Activated CD4-positive, alpha-beta T cell treated with anti-CD3 and anti-CD28 coated beads, Interleukin-2, amount 10 ng/mL, durations not matched to agents 7 days and 5 days (primary cell): Measurements from ENCODE around the gene KLHDC7A. TPM values are rescaled to one million over a fixed set of nuclear protein-coding genes. Genes with fewer than 3 reads are reported as not detected.
"Not testable (repeated sequence)": the region's sequence is repeated elsewhere in the genome, so short reads cannot be mapped to it uniquely, and the experiment has no call there.

Experiments used
- CTCF ChIA-PET: fragments of 350-600 bp; sonication (Branson Sonifier 250); formaldehyde crosslinking; loops from one replicate; lab custom pipeline; 2021; ENCODE audit warnings: antibody characterized with exemption; lab: Charles Lee
- POLR2A ChIA-PET: fragments of 350-600 bp; sonication (Branson Sonifier 250); formaldehyde crosslinking; loops from one replicate; lab custom pipeline; 2021; ENCODE audit warnings: antibody characterized with exemption; lab: Charles Lee
- DNase-seq: peaks from one replicate; pipeline ENCODE4 v3.0.0-alpha.2; 2020
- H3K27ac Mint-ChIP-seq: one replicate; pipeline ENCODE4 v1.8.0; 2021; ENCODE audit warnings: mild to moderate bottlenecking, moderate library complexity, mixed read lengths
- H3K27me3 Mint-ChIP-seq: one replicate; pipeline ENCODE4 v1.8.0; 2021; ENCODE audit warnings: mixed read lengths
- H3K36me3 Mint-ChIP-seq: one replicate; pipeline ENCODE4 v1.8.0; 2021; ENCODE audit warnings: low read depth, mixed read lengths
- H3K4me1 Mint-ChIP-seq: one replicate; pipeline ENCODE4 v1.8.0; 2021; ENCODE audit warnings: mixed read lengths
- H3K4me3 Mint-ChIP-seq: one replicate; pipeline ENCODE4 v1.8.0; 2021; ENCODE audit warnings: mild to moderate bottlenecking, moderate library complexity, mixed read lengths
- H3K9me3 Mint-ChIP-seq: one replicate; pipeline ENCODE4 v1.8.0; 2021; ENCODE audit warnings: mixed read lengths
- total RNA-seq, 2 experiments: library from RNA; stranded (reverse); gene quantifications; one replicate each; pipeline ENCODE4 v1.2.3, GENCODE V29; 2021

KLHDC7A gene
- total RNA-seq, 2 experiments from 2014 or later: not detected

- H3K4me3 Mint-ChIP-seq, H3K36me3 Mint-ChIP-seq, POLR2A ChIA-PET, H3K9me3 Mint-ChIP-seq, DNase-seq, H3K27me3 Mint-ChIP-seq, H3K27ac Mint-ChIP-seq, H3K4me1 Mint-ChIP-seq, CTCF ChIA-PET: not testable (repeated sequence)
These were observed 18.2 kb upstream of the KLHDC7A start for GRCh38 chr1:18462517-18462916.

GRCh38 chr1:18463063-18463462, 17.7 kb upstream of the KLHDC7A start:
- ChIA-PET POLR2A (no interaction called here), CTCF (no interaction called here)
- no peak for DNase-seq
- Mint-ChIP-seq H3K4me1 (peaks cover 5% of the 10 kb centered on the region), H3K9me3 (no peaks in the 10 kb centered on the region), H3K27me3 (no peaks in the 10 kb centered on the region), H3K27ac (no peak overlapping the region), H3K36me3 (no peaks in the 10 kb centered on the region), H3K4me3 (no peak overlapping the region)

DNA sequence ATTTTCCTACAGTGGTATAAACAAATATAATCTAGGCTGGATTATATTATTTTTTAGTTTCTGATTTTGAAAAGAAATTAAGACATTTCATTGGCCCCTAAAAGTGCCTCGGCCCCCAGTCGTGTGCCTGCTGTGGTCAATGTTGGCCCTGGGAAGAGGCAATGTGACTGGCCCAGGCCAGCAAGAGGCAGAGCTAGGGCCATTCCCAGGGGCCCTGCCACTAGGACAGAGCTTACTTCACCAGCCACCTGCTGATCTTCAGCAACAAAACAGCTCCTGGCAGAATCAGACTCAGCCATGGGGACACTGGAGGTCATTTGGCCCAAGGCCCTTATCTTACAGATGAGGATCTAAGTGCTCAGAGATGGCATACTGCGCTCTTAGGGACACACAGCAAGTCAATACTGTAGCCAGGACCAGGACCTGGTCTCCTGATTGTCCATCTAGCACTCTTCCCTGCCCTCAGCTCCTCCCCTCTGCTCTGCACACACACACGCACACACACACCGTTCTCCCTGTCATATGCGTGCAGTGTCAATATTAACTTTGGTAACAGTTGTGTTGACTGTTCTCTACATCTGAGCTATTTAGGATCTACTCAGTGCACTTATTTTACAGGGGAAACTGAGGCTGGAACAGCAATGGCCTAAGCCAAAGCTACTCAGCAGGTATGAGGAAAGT, 16.6 kb upstream of the KLHDC7A start:
- no peaks in the 10 kb centered on the region for H3K27me3 Mint-ChIP-seq
- ChIA-PET CTCF (no interaction called here), POLR2A (no interaction called here)
- H3K27ac Mint-ChIP-seq: no peak overlapping the region
- H3K9me3 Mint-ChIP-seq: no peaks in the 10 kb centered on the region
- H3K4me3 Mint-ChIP-seq: no peak overlapping the region
- no peak for DNase-seq
- no peaks in the 10 kb centered on the region for H3K36me3 Mint-ChIP-seq
- peaks cover 5% of the 10 kb centered on the region for H3K4me1 Mint-ChIP-seq

DNA sequence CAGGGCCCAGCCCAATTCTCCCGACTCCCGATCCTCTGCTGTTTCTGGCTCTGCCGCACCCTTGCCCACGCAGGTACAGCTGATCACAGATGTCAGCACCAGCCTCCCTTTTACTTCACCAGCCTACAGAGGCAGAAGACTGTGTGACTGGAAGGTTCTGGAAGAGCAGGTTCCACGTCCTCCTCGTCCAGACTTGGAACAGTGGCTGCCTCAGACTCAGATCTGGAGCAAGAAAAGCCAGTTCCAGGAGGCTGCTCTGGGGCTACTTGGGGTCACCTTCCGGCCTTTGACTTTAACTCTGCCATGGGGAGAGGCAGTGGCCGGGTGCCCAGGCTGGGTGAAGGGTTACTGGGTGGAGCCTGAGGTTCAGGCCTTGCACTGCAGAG, 16.1 kb upstream of the KLHDC7A start:
- Mint-ChIP-seq H3K27me3 (no peaks in the 10 kb centered on the region), H3K4me1 (peaks cover 5% of the 10 kb centered on the region), H3K36me3 (no peaks in the 10 kb centered on the region), H3K27ac (no peak overlapping the region), H3K9me3 (no peaks in the 10 kb centered on the region), H3K4me3 (no peak overlapping the region)
- POLR2A ChIA-PET: no interaction called here
- CTCF ChIA-PET: no interaction called here
- DNase-seq: no peak

DNA sequence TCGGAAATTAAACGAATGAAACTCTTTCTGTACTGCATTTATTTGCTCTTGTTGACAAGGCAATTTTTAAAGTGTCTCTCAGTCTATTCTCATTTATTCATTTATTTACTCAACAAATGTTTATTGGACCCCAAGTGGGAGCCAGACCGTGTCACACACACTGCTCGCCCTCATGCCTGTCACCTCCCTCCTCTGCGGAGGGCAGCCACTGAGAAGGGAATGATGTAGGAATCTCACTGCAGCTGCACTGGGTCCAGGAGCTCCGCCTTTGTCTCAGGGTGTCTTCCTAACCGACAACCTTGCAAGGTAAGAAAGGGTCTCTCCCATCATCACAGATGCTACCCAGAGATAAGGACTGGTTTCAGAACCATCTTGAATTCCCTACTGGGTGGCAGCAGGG, 14.1 kb upstream of the KLHDC7A start:
- ChIA-PET CTCF (no interaction called here), POLR2A (no interaction called here)
- no peak overlapping the region for H3K4me3 Mint-ChIP-seq
- no peaks in the 10 kb centered on the region for H3K36me3 Mint-ChIP-seq
- H3K4me1 Mint-ChIP-seq: peaks cover 5% of the 10 kb centered on the region
- no peak overlapping the region for H3K27ac Mint-ChIP-seq
- no peaks in the 10 kb centered on the region for H3K9me3 Mint-ChIP-seq
- H3K27me3 Mint-ChIP-seq: no peaks in the 10 kb centered on the region
- no peak for DNase-seq

DNA sequence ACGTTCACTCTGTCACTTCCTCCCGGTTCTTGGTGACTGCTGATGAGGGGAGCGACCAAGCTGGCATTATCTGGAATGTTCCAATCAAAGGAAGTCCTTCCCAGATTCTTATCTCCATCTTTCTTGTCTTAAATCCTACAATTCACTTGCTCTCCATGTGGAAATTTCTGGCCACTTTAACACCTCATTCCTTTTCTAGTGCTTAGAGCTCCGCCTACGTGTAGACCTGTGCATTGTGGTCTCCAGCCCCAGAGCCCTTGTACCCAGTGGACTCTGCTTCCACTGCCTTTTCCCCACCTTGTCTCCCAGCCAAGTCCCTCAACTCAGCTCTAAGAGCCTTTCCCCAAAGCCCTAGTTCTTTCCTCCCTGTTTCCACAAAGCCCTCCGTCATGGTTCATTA, 12.2 kb upstream of the KLHDC7A start:
- Mint-ChIP-seq H3K36me3 (no peaks in the 10 kb centered on the region), H3K27ac (no peak overlapping the region), H3K27me3 (no peaks in the 10 kb centered on the region), H3K4me1 (peaks cover 5% of the 10 kb centered on the region), H3K9me3 (no peaks in the 10 kb centered on the region), H3K4me3 (no peak overlapping the region)
- no peak for DNase-seq
- CTCF ChIA-PET: no interaction called here
- POLR2A ChIA-PET: no interaction called here

GRCh38 chr1:18469514-18469913, 11.2 kb upstream of the KLHDC7A start:
- H3K4me1 Mint-ChIP-seq: peaks cover 5% of the 10 kb centered on the region

DNA sequence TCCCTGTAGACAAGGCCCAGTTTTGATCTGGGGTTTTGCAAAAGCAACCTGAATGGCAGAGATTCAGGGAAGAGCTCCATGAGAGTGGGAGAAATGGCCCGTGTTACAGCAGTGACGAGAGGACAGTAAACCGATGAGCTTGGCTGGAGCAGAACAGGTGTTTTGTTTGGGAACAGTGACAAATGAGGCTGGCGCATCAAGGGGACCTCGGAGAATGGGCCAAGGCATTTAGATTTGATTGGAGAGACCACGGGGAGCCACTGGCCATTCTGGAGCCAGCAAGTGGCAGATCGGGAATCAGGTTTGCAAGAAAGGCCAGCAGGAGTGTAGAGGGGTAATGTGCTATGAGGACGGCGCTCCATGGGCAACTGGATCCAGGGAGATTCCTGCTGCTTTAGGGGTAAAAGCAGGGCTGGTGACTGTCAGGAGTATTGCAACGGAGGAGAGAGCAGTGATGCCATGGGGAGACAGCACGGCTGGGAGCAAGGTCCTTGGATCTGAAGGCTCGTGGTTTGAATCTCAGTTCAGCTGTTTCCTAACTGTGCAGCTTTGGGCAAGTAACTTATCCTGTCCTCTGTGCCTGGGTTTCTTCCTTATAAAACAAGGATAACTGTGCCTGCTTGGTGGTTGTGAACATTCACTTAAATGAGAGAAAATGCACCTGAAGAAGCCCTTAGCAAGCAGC, 9.9 kb upstream of the KLHDC7A start:
- no peak for DNase-seq
- H3K4me3 Mint-ChIP-seq: no peak overlapping the region
- CTCF ChIA-PET: interaction anchor here (0.6 kb wide), 1 partner anchor 1650 kb away, joined by 3 read pairs; no protein-coding TSS in a partner anchor
- H3K36me3 Mint-ChIP-seq: no peaks in the 10 kb centered on the region
- H3K27ac Mint-ChIP-seq: no peak overlapping the region
- no peaks in the 10 kb centered on the region for H3K9me3 Mint-ChIP-seq
- H3K27me3 Mint-ChIP-seq: no peaks in the 10 kb centered on the region
- peaks cover 1% of the 10 kb centered on the region for H3K4me1 Mint-ChIP-seq
- POLR2A ChIA-PET: no interaction called here

More at GRCh38 chr1:18469514-18469913, 11.2 kb upstream of the KLHDC7A start:
- Mint-ChIP-seq H3K36me3 (no peaks in the 10 kb centered on the region), H3K27ac (no peak overlapping the region), H3K27me3 (no peaks in the 10 kb centered on the region), H3K9me3 (no peaks in the 10 kb centered on the region), H3K4me3 (no peak overlapping the region)
- CTCF ChIA-PET: no interaction called here
- POLR2A ChIA-PET: no interaction called here
- no peak for DNase-seq

GRCh38 chr1:18473195-18473815, 7.4 kb upstream of the KLHDC7A start:
- no peak overlapping the region for H3K4me3 Mint-ChIP-seq
- no peaks in the 10 kb centered on the region for H3K4me1 Mint-ChIP-seq
- H3K9me3 Mint-ChIP-seq: no peaks in the 10 kb centered on the region
- no peak overlapping the region for H3K27ac Mint-ChIP-seq
- CTCF ChIA-PET: no interaction called here
- no peak for DNase-seq
- H3K27me3 Mint-ChIP-seq: no peaks in the 10 kb centered on the region
- POLR2A ChIA-PET: no interaction called here
- H3K36me3 Mint-ChIP-seq: no peaks in the 10 kb centered on the region

- no peaks in the 10 kb centered on the region for H3K4me1 Mint-ChIP-seq
- no peaks in the 10 kb centered on the region for H3K36me3 Mint-ChIP-seq
- H3K27me3 Mint-ChIP-seq: no peaks in the 10 kb centered on the region
- H3K27ac Mint-ChIP-seq: no peak overlapping the region
- H3K9me3 Mint-ChIP-seq: no peaks in the 10 kb centered on the region
- DNase-seq: no peak
- H3K4me3 Mint-ChIP-seq: no peak overlapping the region
- ChIA-PET CTCF (no interaction called here), POLR2A (no interaction called here)
These were observed 6.1 kb upstream of the KLHDC7A start for GRCh38 chr1:18474559-18475175.

DNA sequence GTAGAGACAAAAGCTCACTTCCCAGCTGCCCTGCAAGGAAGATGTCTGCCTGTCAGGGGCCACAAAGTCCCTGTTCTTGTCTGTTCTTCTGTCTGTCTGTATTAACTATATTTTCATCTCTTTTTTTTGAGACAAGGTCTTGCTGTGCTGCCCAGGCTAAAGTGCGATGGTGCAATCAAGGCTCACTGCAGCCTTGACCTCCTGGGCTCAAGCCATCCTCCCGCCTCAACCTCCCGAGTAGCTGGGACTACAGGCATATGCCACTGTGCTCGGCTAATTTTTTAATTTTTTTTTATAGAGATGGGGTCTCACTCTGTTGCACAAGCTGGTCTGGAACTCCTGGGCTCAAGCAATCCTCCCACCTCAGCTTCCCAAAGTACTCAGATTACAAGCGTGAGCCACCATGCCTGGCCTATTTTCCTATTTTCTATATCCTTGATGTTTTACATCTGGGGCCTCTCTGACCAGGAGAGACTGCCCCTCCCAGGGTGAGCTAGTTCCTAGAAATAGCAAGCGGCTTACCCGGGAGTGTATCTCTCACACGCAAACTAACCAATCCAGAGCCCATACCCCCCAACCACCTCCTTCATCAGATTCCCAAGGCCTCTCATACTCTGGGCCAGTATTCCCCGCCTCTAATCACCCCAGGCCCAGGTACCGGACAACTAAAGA, 5.4 kb upstream of the KLHDC7A start:
- no peak for DNase-seq
- H3K4me1 Mint-ChIP-seq: no peaks in the 10 kb centered on the region
- ChIA-PET POLR2A (no interaction called here), CTCF (no interaction called here)
- no peak overlapping the region for H3K4me3 Mint-ChIP-seq
- H3K36me3 Mint-ChIP-seq: no peaks in the 10 kb centered on the region
- no peaks in the 10 kb centered on the region for H3K9me3 Mint-ChIP-seq
- no peak overlapping the region for H3K27ac Mint-ChIP-seq
- no peaks in the 10 kb centered on the region for H3K27me3 Mint-ChIP-seq

- CTCF ChIA-PET: no interaction called here
- POLR2A ChIA-PET: no interaction called here
- H3K27ac Mint-ChIP-seq: no peak overlapping the region
These were observed 1.3 kb upstream of the KLHDC7A start for GRCh38 chr1:18479454-18479853.

More at GRCh38 chr1:18479454-18479853, 1.3 kb upstream of the KLHDC7A start:
- Mint-ChIP-seq H3K36me3 (no peaks in the 10 kb centered on the region), H3K4me3 (no peak overlapping the region), H3K4me1 (no peaks in the 10 kb centered on the region), H3K27me3 (no peaks in the 10 kb centered on the region), H3K9me3 (no peaks in the 10 kb centered on the region)
- DNase-seq: no peak
